Adipocyte (in vitro differentiated cells): ENCODE results near the gene CACNG8.
"Not testable (repeated sequence)": the region's sequence is repeated elsewhere in the genome, so short reads cannot be mapped to it uniquely, and the experiment has no call there.

Source experiments
- DNase-seq: peaks from one replicate; pipeline ENCODE4 v3.0.0-alpha.2; 2015; ENCODE audit warnings: low read depth
- H3K27me3 ChIP-seq: replicated peaks from 2 replicates; pipeline ENCODE4 v1.7.0; 2013; ENCODE audit warnings: mild to moderate bottlenecking, low read length, moderate library complexity; ENCODE audit not compliant: control insufficient read depth, insufficient read depth
- H3K36me3 ChIP-seq: 2 replicates; pipeline ENCODE4 v1.7.0; 2013; ENCODE audit warnings: low read length, mild to moderate bottlenecking, moderate library complexity; ENCODE audit not compliant: control insufficient read depth, insufficient read depth, severe bottlenecking
- H3K4me1 ChIP-seq: 2 replicates; pipeline ENCODE4 v1.7.0; 2013; ENCODE audit warnings: mild to moderate bottlenecking, low read length, moderate library complexity; ENCODE audit not compliant: control insufficient read depth, insufficient read depth
- H3K4me3 ChIP-seq: 2 replicates; pipeline ENCODE4 v1.7.0; 2013; ENCODE audit warnings: mild to moderate bottlenecking, low read length, moderate library complexity
- H3K9ac ChIP-seq: 2 replicates; pipeline ENCODE4 v1.7.0; 2013; ENCODE audit warnings: mild to moderate bottlenecking, low read length, moderate library complexity
- H3K9me3 ChIP-seq: 2 replicates; pipeline ENCODE4 v1.7.0; 2013; ENCODE audit warnings: mild to moderate bottlenecking, low read length, moderate library complexity; ENCODE audit not compliant: control insufficient read depth

Gene CACNG8

DNA sequence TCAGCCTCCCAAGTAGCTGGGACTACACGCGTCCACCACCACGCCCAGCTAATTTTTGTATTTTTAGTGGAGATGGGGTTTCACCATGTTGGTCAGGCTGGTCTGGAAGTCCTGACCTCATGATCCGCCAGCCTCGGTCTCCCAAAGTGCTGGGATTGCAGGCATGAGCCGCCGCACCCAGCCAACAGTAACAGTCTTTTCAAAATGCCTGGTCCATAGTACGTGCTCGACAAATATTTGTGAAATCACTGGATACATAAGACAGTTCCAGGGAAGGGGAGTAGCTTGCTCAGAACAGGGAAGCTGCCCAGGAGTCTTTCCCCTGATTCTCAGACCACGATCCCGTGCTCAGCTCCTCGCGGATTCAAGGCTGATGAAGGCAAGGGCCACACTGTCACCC lies 59.2 kb downstream of the CACNG8 start:
- no peaks in the 10 kb centered on the region for H3K27me3 ChIP-seq
- H3K9me3 ChIP-seq = no peaks in the 10 kb centered on the region
- H3K9ac ChIP-seq = no peak overlapping the region
- H3K36me3 ChIP-seq = no peaks in the 10 kb centered on the region
- DNase-seq = no peak
- H3K4me3 ChIP-seq = no peak overlapping the region
- peaks cover 6% of the 10 kb centered on the region for H3K4me1 ChIP-seq

DNA sequence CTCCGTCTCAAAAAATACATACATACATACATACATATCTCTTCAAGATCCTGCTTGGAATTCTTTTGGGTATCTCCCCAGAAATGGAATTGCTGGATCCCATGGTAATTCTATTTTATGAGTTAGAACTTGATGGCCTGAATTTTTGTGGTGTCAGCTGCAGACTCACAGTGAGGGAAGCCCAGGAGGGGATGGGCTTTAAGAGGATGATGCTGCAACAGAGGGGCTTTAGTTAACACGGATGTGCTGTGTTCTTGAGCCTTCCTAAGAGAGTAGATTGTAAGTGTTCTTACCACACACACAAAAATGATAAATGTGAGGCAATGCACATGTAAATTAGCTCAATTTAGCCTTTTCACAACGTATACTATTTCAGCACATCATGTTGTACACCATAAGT lies 60.5 kb downstream of the CACNG8 start:
- H3K9ac ChIP-seq = no peak overlapping the region
- H3K27me3 ChIP-seq = no peaks in the 10 kb centered on the region
- DNase-seq = no peak
- no peaks in the 10 kb centered on the region for H3K36me3 ChIP-seq
- H3K9me3 ChIP-seq = no peaks in the 10 kb centered on the region
- H3K4me1 ChIP-seq = peaks cover 6% of the 10 kb centered on the region
- no peak overlapping the region for H3K4me3 ChIP-seq

DNA sequence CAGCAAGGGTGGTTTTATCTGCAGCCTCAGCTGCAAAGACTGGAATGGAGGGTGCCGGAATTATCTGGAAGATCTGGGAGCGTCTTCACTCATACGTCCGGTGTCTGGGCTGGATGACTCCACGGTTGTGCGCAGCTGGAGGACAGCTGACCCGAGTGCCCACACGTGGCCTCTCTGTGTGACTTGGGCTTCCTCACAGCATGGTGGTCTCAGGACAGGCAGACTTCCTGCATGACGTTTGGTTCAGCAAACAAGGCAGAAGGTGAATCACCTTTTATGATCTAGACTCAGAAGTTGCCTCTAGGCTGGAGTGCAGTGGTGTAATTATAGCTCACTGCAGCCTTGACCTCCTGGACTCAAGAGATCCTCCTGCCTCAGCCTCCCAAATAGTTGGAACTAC lies 61.9 kb downstream of the CACNG8 start:
- no peak for DNase-seq
- no peak overlapping the region for H3K4me3 ChIP-seq
- no peak overlapping the region for H3K9ac ChIP-seq
- no peaks in the 10 kb centered on the region for H3K27me3 ChIP-seq
- no peaks in the 10 kb centered on the region for H3K9me3 ChIP-seq
- peaks cover 6% of the 10 kb centered on the region for H3K4me1 ChIP-seq
- no peaks in the 10 kb centered on the region for H3K36me3 ChIP-seq

DNA sequence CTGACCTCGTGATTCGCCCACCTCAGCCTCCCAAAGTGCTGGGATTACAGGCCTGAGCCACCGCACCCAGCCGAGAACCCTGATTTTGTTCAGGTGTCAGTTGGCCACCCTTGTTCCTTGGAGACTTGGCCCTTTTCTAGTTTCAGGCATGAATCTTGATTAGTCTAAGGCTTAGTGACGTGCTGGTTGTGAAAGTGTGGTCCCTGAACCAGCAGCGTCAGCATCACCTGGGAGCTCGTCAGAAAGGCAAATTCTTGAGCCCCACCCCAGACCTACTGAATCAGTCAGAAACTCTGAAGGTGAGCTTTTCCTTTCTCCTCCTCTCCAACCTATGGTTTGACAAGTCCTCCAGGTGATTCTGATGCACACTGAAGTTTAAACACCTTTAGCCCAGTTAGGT lies 63.9 kb downstream of the CACNG8 start:
- no peaks in the 10 kb centered on the region for H3K27me3 ChIP-seq
- no peaks in the 10 kb centered on the region for H3K9me3 ChIP-seq
- no peaks in the 10 kb centered on the region for H3K36me3 ChIP-seq
- H3K4me3 ChIP-seq = no peak overlapping the region
- peaks cover 4% of the 10 kb centered on the region for H3K4me1 ChIP-seq
- no peak overlapping the region for H3K9ac ChIP-seq
- DNase-seq = no peak

DNA sequence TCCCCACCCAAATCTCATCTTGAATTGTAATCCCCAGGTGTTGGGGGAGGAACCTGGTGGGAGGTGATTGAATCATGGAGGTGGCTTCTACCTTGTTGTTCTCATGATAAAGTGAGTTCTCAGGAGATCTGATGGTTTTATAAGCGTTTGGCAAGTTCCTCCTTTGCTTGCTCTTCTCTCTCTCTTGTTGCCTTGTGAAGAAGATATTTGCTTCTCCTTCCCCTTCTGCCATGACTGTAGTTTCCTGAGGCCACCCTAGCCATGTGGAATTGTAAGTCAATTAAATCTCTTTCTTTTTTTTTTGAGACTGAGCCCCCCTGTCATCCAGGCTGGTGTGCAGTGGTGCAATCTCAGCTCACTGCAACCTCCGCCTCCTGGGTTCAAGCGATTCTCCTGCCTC lies 66.6 kb downstream of the CACNG8 start:
- Histone ChIP-seq H3K4me1 (no peaks in the 10 kb centered on the region), H3K9me3 (no peaks in the 10 kb centered on the region), H3K27me3 (no peaks in the 10 kb centered on the region), H3K36me3 (no peaks in the 10 kb centered on the region), H3K9ac (no peak overlapping the region), H3K4me3 (no peak overlapping the region)
- no peak for DNase-seq

DNA sequence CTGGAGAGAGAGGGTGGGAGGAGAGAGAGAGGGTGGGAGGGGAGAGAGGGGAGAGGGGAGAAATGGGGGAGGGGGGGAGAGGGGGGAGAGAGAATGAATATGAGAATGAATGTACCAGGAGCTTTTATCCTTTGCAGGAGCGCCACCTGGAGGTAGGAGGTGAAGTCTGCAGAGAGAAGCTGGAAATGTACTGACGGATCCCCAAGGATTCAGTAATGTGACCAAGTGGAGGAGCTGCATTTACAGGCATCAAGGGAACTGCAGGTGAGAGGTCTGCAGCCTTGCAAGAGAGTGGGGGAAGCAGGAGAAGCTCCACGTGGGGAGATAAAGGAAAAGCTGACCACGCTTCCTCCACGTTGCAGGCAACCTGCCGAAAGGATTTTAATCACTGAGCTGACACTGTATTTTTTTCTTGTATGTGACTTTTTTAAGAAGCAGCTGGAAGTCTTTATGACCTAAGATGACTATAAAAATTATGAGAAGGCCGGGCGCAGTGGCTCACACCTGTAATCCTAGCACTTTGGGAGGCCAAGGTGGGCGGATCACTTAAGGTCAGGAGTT lies 67.3 kb downstream of the CACNG8 start:
- H3K4me1 ChIP-seq = no peaks in the 10 kb centered on the region
- no peaks in the 10 kb centered on the region for H3K27me3 ChIP-seq
- no peak overlapping the region for H3K4me3 ChIP-seq
- no peaks in the 10 kb centered on the region for H3K9me3 ChIP-seq
- H3K9ac ChIP-seq = no peak overlapping the region
- H3K36me3 ChIP-seq = no peaks in the 10 kb centered on the region
- peak; percentile 85 for DNase-seq

DNA sequence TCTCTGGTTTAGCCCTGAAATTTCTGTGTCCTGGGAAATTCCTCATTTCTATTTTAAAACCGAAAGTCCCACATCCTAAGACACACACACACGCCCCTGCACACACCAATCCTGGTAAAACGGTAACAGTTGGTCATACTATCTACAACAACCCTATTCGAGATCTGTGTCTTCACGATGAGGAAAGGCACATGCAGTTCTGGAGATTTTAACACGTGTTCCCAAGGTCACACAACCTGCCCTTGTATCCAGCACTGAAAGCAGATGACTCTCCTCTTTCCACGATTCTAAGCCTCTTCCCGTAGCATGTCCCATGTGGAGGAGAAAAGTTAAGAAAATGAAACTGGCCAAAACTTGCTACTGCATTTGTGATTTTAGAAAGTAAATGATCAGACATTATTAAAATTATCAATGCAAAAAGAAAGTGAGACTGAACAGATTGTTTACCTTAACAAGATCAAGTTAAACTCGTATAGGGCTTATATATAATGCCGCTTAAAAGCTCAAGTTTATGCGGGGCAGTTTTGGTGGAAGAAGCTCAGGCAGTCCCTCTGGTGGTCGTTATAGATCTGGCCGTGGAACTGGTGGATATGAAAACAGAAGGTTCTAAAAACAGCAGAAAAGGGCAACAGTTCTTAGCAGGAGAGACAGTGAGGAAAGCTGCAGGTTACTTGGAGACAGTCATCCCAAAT lies 68.3 kb downstream of the CACNG8 start:
- Histone ChIP-seq H3K9me3 (no peaks in the 10 kb centered on the region), H3K36me3 (no peaks in the 10 kb centered on the region), H3K4me1 (peaks cover 6% of the 10 kb centered on the region), H3K9ac (peak overlapping the region; percentile 62), H3K4me3 (peak overlapping the region; percentile 74), H3K27me3 (no peaks in the 10 kb centered on the region)
- peak; percentile 48 for DNase-seq

DNA sequence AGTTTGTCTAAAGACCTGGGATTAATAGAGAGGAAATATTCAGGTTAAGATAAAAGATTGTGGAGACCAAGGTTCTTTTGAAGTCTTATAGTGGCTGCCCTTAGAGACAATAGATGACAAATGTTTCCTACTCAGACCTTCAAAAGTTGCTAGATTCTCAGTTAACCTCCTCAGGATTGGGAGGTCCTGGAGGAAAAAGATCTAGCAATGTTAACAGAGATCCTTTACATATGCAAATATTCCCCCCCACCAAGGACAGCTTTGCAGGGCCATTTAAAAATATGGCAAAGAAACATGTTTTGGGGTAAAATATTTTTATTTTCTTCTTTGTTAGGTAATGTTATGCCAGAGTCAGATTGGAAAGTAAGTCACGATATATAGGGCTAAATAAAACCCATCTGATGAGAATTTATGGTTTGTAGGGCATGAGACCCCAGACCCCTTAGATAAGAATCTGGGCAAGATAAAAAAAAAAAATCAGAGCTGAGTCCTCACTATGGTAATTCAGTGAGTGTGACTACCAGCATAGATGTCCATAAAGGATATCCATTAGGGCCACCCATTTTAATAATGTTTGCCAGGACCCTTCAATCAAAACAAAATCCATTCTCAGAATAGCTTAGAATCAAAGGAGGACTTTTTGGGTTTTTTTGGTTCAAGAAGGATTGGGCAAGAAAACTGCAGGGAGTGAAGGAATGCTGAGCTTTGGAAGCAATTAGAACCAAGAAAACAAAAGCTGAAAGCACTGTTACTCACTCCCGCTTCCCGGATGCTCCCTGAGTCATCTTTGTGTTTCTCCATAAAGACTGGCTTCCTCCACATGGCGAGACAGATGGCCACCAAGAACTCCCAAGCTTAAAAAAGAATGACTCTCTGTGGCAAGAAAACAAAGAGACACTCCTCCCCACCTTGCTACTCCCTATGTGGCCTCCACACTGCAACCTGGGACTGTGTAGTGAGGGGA lies 72.8 kb downstream of the CACNG8 start:
- DNase-seq = peak; percentile 90
- H3K4me1 ChIP-seq = peaks cover 6% of the 10 kb centered on the region
- H3K36me3 ChIP-seq = no peaks in the 10 kb centered on the region
- no peaks in the 10 kb centered on the region for H3K9me3 ChIP-seq
- peak overlapping the region; percentile 4 for H3K9ac ChIP-seq
- no peaks in the 10 kb centered on the region for H3K27me3 ChIP-seq
- no peak overlapping the region for H3K4me3 ChIP-seq

DNA sequence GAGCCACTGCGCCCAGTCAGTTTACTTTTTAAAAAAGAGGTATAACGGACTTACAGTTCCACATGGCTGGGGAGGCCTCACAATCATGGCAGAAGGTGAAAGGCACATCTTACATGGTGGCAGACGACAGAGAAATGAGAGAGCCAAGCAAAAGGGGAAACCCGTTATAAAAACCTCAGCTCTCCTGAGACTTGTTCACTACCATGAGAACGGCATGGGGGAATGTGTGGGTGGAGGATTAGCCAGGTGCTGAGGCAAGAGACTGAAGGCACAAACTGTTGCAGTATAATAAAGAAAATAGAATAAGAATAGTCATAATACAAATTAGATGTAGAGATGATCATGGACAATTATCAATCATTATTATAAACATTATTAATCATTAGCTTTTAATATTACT lies 73.8 kb downstream of the CACNG8 start:
- DNase-seq, H3K4me1 ChIP-seq, H3K36me3 ChIP-seq, H3K9me3 ChIP-seq, H3K4me3 ChIP-seq, H3K27me3 ChIP-seq, H3K9ac ChIP-seq: not testable (repeated sequence)
